T-cell (primary cell): ENCODE data around the gene ARRDC3. TPM values are rescaled to one million over a fixed set of nuclear protein-coding genes. Genes with fewer than 3 reads are reported as not detected.
A peak's percentile ranks its signal among the peaks of the same experiment; 100 is the strongest.

Source experiments
- ATAC-seq, 4 experiments: fragments of 200-7000 bp in 3 of 4; fragments of 150-1000 bp in 1 of 4; cut with Tn5 transposase; replicated peaks in 1 of 4; 1 replicate in 3 of 4; 2 replicates in 1 of 4; pipeline ENCODE4 v1.10.0; 2021; ENCODE audit warnings: moderate library complexity in 3 of 4, mild to moderate bottlenecking in 2 of 4, moderate number of reproducible peaks in 1 of 4
- CTCF ChIA-PET, 2 donors: fragments of 300-600 bp; sonication (Branson Sonifier 250); formaldehyde crosslinking; loops; one replicate each; lab custom pipeline; 2022; ENCODE audit warnings: antibody characterized with exemption in 2 of 2; lab: Charles Lee
- POLR2A ChIA-PET, 2 donors: fragments of 300-600 bp; sonication (Branson Sonifier 250); formaldehyde crosslinking; loops; one replicate each; lab custom pipeline; 2022; ENCODE audit warnings: antibody characterized with exemption in 2 of 2; lab: Charles Lee
- DNase-seq, 35 experiments: peaks; one replicate each; pipeline versions ENCODE4 v3.0.0 to v3.0.0-alpha.2; 2013 to 2023
- H3K27ac ChIP-seq: one replicate; pipeline ENCODE4 v1.5.1; 2013; ENCODE audit warnings: low read length
- H3K27me3 ChIP-seq, 2 experiments: replicated peaks in 1 of 2; 1 replicate in 1 of 2; 2 replicates in 1 of 2; pipeline versions ENCODE4 v1.6.1 to v1.7.0; 2013; ENCODE audit warnings: low read length in 1 of 2, mixed read lengths in 1 of 2; ENCODE audit not compliant: control insufficient read depth in 2 of 2, insufficient read depth in 2 of 2; ENCODE audit errors: extremely low read depth in 1 of 2
- H3K36me3 ChIP-seq, 2 donors: 1 replicate in 1 of 2; 2 replicates in 1 of 2; pipeline versions ENCODE4 v1.6.1 to v1.7.0; 2013; ENCODE audit warnings: low read length in 1 of 2; ENCODE audit not compliant: control insufficient read depth in 2 of 2, insufficient read depth in 1 of 2; ENCODE audit errors: extremely low read depth in 1 of 2
- H3K4me1 ChIP-seq, 2 experiments: 1 replicate in 1 of 2; 2 replicates in 1 of 2; pipeline versions ENCODE4 v1.6.1 to v1.7.0; 2013; ENCODE audit warnings: low read length in 2 of 2, mixed read lengths in 1 of 2; ENCODE audit not compliant: insufficient read depth in 2 of 2, control insufficient read depth in 1 of 2; ENCODE audit errors: extremely low read depth in 1 of 2
- H3K4me3 ChIP-seq, 2 donors: 1 replicate in 1 of 2; 2 replicates in 1 of 2; pipeline versions ENCODE4 v1.5.1 to v1.7.0; 2013; ENCODE audit warnings: mild to moderate bottlenecking in 2 of 2, low read length in 1 of 2, moderate library complexity in 1 of 2; ENCODE audit not compliant: control insufficient read depth in 1 of 2; ENCODE audit errors: extremely low read depth in 1 of 2
- H3K9me3 ChIP-seq: 2 replicates; pipeline ENCODE4 v1.7.0; 2013
- H3K27ac Mint-ChIP-seq, 2 donors: one replicate each; pipeline ENCODE4 v1.8.0; 2020 to 2021; ENCODE audit warnings: mild to moderate bottlenecking in 2 of 2, mixed read lengths in 2 of 2
- H3K27me3 Mint-ChIP-seq, 2 donors: one replicate each; pipeline ENCODE4 v1.8.0; 2021 to 2022; ENCODE audit warnings: mixed read lengths in 2 of 2
- H3K36me3 Mint-ChIP-seq: one replicate; pipeline ENCODE4 v1.8.0; 2021; ENCODE audit warnings: mixed read lengths
- H3K4me1 Mint-ChIP-seq, 3 donors: one replicate each; pipeline ENCODE4 v1.8.0; 2020 to 2022; ENCODE audit warnings: mixed read lengths in 3 of 3, mild to moderate bottlenecking in 1 of 3
- H3K4me3 Mint-ChIP-seq, 3 donors: one replicate each; pipeline ENCODE4 v1.8.0; 2020 to 2022; ENCODE audit warnings: mild to moderate bottlenecking in 3 of 3, mixed read lengths in 3 of 3, moderate library complexity in 3 of 3
- H3K9me3 Mint-ChIP-seq, 3 donors: one replicate each; pipeline ENCODE4 v1.8.0; 2020 to 2022; ENCODE audit warnings: mixed read lengths in 3 of 3
- WGBS: methylation state at CpG from one replicate; pipeline ENCODE4 v1.1.5; 2013; ENCODE audit warnings: missing lambda C conversion rate; ENCODE audit not compliant: insufficient coverage; 5-methylcytosine and 5-hydroxymethylcytosine counted together
- total RNA-seq, 35 experiments: library from RNA in 6 of 35; stranded (reverse) in 6 of 35; fragments of 120-200 nt in 1 of 35; gene quantifications; one replicate each; pipeline versions ENCODE4 v1.2.1 to v1.2.4 and lab custom pipeline; 2013 to 2026

ARRDC3 gene
- total RNA-seq, 5 donors from 2014 or later (not counting 1 experiment from before 2014, with no cell fraction given) = 107 to 219 (median 127) TPM

- H3K27ac Mint-ChIP-seq = peak overlapping the region in 1 of 2 donors; percentile 34
- ChIA-PET CTCF (interaction anchor here (1.3 to 5.6 kb wide), 2 partner anchors 15 kb away, joined by 3 to 36 read pairs; no protein-coding TSS in a partner anchor), POLR2A (interaction anchor here (1.0 to 2.9 kb wide), 4 partner anchors 9 to 14 kb away, joined by 3 to 14 read pairs (median 4); partner anchors contain the start of gene ARRDC3 (in 1 of the 2))
- Histone ChIP-seq H3K27me3 (no peaks in the 10 kb centered on the region), H3K27ac (no peak overlapping the region), H3K36me3 (peaks cover 3 to 55% of the 10 kb centered on the region in 2 donors), H3K4me3 (no peak overlapping the region), H3K9me3 (no peaks in the 10 kb centered on the region), H3K4me1 (no peaks in the 10 kb centered on the region)
- H3K27me3 Mint-ChIP-seq = no peaks in the 10 kb centered on the region
- no peak for DNase-seq
- H3K4me3 Mint-ChIP-seq = no peak overlapping the region
- no CpG with 5 or more reads among the region's 1 CpG for WGBS
- H3K4me1 Mint-ChIP-seq = peaks cover 30 to 45% (median 43%) of the 10 kb centered on the region in 3 donors
- H3K36me3 Mint-ChIP-seq = peaks cover 61% of the 10 kb centered on the region
- no peaks in the 10 kb centered on the region for H3K9me3 Mint-ChIP-seq
- no peak for ATAC-seq
Observed at GRCh38 chr5:91369480-91369879, 13.6 kb downstream of the ARRDC3 start.

GRCh38 chr5:91367908-91368648, 15.0 kb downstream of the ARRDC3 start:
- ChIA-PET POLR2A (no interaction called here), CTCF (interaction anchor here in 1 of 2 donors (5.6 kb wide), 1 partner anchor 17 kb away, joined by 36 read pairs; no protein-coding TSS in a partner anchor)
- no peaks in the 10 kb centered on the region for H3K9me3 ChIP-seq
- H3K4me1 ChIP-seq = no peaks in the 10 kb centered on the region
- H3K36me3 ChIP-seq = peaks cover 3 to 43% of the 10 kb centered on the region in 2 donors
- H3K27ac ChIP-seq = no peak overlapping the region
- H3K27me3 Mint-ChIP-seq = no peaks in the 10 kb centered on the region
- H3K36me3 Mint-ChIP-seq = peaks cover 52% of the 10 kb centered on the region
- peak in 2 of 4 experiments; percentile 17 to 23 for ATAC-seq
- H3K27ac Mint-ChIP-seq = peak overlapping the region; percentile 48 to 49
- no peaks in the 10 kb centered on the region for H3K9me3 Mint-ChIP-seq
- H3K4me3 Mint-ChIP-seq = no peak overlapping the region
- DNase-seq = no peak
- H3K4me3 ChIP-seq = no peak overlapping the region
- WGBS = 98% methylated on average over 4 of the region's 8 CpGs
- peaks cover 18 to 34% (median 33%) of the 10 kb centered on the region in 3 donors for H3K4me1 Mint-ChIP-seq
- H3K27me3 ChIP-seq = peaks cover 0 to 2% of the 10 kb centered on the region in 2 experiments

DNA sequence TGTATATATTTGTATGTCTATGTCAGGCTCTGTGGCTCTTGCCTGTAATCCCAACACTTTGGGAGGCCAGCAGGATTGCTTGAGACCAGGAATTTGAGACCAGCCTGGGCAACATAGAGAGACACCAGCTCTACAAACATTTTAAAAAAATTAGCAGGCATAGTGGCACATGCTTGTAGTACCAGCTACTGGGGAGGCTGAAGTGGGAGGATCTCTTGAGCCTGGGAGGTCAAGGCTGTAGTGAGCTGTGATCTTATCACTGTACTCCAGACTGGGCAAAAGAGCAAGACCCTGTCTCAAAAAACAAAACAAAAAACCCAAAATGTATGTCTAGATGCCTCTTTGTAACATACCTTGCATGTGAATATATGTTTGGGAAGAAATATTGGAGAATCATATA, 15.8 kb downstream of the ARRDC3 start:
- Mint-ChIP-seq H3K4me3 (no peak overlapping the region), H3K27ac (no peak overlapping the region), H3K27me3 (no peaks in the 10 kb centered on the region), H3K9me3 (no peaks in the 10 kb centered on the region), H3K4me1 (peaks cover 13 to 30% (median 30%) of the 10 kb centered on the region in 3 donors), H3K36me3 (peaks cover 47% of the 10 kb centered on the region)
- no peaks in the 10 kb centered on the region for H3K4me1 ChIP-seq
- POLR2A ChIA-PET = interaction anchor here in 1 of 2 donors (0.8 kb wide), 1 partner anchor 11 kb away, joined by 3 read pairs; no protein-coding TSS in a partner anchor
- no peak overlapping the region for H3K27ac ChIP-seq
- H3K9me3 ChIP-seq = no peaks in the 10 kb centered on the region
- CTCF ChIA-PET = interaction anchor here (0.7 to 1.4 kb wide), 4 partner anchors 11 to 52 kb away, joined by 3 to 5 read pairs (median 4); no protein-coding TSS in a partner anchor
- ATAC-seq = no peak
- peaks cover 3 to 37% of the 10 kb centered on the region in 2 donors for H3K36me3 ChIP-seq
- H3K27me3 ChIP-seq = peaks cover 0 to 2% of the 10 kb centered on the region in 2 experiments
- H3K4me3 ChIP-seq = no peak overlapping the region
- no peak for DNase-seq

DNA sequence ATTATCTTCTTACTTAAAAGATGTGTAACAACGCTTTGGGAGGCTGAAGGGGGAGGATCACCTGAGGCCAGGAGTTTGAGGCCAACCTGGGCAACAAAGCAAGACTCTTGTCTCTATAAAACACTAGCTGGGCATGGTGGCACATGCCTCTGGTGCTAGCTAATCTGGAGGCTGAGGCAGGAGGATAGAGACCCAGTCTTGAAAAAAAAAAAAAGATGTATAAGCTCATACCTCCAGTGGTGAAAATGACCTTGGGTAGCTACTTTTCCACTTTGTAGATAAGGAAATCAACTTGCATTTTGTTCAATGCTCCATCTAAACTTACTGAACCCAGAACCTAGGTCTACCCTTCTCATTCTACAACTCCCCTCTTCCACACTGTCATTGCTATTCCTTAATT, 16.6 kb downstream of the ARRDC3 start:
- WGBS = no CpG with 5 or more reads among the region's 1 CpG
- Histone ChIP-seq H3K4me3 (no peak overlapping the region), H3K27me3 (peaks cover 0 to 2% of the 10 kb centered on the region in 2 experiments), H3K27ac (no peak overlapping the region), H3K36me3 (peaks cover 3 to 30% of the 10 kb centered on the region in 2 donors), H3K4me1 (no peaks in the 10 kb centered on the region), H3K9me3 (no peaks in the 10 kb centered on the region)
- peaks cover 4% of the 10 kb centered on the region in 3 donors for H3K9me3 Mint-ChIP-seq
- no peak for DNase-seq
- no peaks in the 10 kb centered on the region for H3K27me3 Mint-ChIP-seq
- ChIA-PET CTCF (interaction anchor here (0.7 to 1.4 kb wide), 5 partner anchors 12 to 146 kb away, joined by 3 to 5 read pairs (median 4); no protein-coding TSS in a partner anchor), POLR2A (interaction anchor here in 1 of 2 donors (1.2 to 1.3 kb wide), 2 partner anchors 12 to 19 kb away, joined by 3 to 9 read pairs; no protein-coding TSS in a partner anchor)
- H3K4me1 Mint-ChIP-seq = peaks cover 16 to 27% (median 27%) of the 10 kb centered on the region in 3 donors
- H3K27ac Mint-ChIP-seq = no peak overlapping the region
- H3K4me3 Mint-ChIP-seq = no peak overlapping the region
- no peak for ATAC-seq
- peaks cover 39% of the 10 kb centered on the region for H3K36me3 Mint-ChIP-seq

DNA sequence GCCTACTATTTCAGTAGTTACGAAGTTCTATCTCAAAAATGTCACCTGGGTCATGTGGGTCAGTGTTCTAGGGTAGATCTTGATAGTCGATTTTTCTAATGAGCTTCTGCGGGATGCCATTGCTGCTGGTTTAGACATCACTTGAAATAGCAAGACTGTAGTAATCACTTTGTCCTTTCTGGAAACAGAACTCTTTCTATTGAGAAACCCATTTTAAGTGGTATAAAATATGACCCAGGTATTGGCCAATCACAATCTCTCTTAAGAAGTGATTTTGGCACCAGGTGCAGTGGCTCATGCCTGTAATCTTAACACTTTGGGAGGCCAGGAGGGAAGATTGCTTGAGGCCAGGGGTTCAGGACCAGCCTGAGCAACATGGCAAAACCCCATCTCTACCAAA, 17.6 kb downstream of the ARRDC3 start:
- Histone ChIP-seq H3K4me3 (no peak overlapping the region), H3K36me3 (peaks cover 3 to 19% of the 10 kb centered on the region in 2 donors), H3K9me3 (no peaks in the 10 kb centered on the region), H3K4me1 (no peaks in the 10 kb centered on the region), H3K27me3 (peaks cover 0 to 2% of the 10 kb centered on the region in 2 experiments), H3K27ac (no peak overlapping the region)
- POLR2A ChIA-PET = interaction anchor here (0.6 to 1.3 kb wide), 4 partner anchors 13 to 96 kb away, joined by 3 to 9 read pairs (median 4); no protein-coding TSS in a partner anchor
- Mint-ChIP-seq H3K4me3 (no peak overlapping the region), H3K27me3 (no peaks in the 10 kb centered on the region), H3K36me3 (peaks cover 32% of the 10 kb centered on the region), H3K27ac (no peak overlapping the region), H3K9me3 (peaks cover 10 to 13% (median 10%) of the 10 kb centered on the region in 3 donors), H3K4me1 (peaks cover 16 to 28% (median 26%) of the 10 kb centered on the region in 3 donors)
- no peak for DNase-seq
- no CpG with 5 or more reads among the region's 3 CpGs for WGBS
- no peak for ATAC-seq
- CTCF ChIA-PET = interaction anchor here in 1 of 2 donors (0.7 to 1.1 kb wide), 2 partner anchors 25 to 145 kb away, joined by 3 to 4 read pairs; no protein-coding TSS in a partner anchor

GRCh38 chr5:91362935-91363334, 20.2 kb downstream of the ARRDC3 start:
- peaks cover 10 to 13% (median 10%) of the 10 kb centered on the region in 3 donors for H3K9me3 Mint-ChIP-seq
- DNase-seq = no peak
- no peaks in the 10 kb centered on the region for H3K27me3 Mint-ChIP-seq
- CTCF ChIA-PET = interaction anchor here (0.8 to 1.1 kb wide), 2 partner anchors 20 to 22 kb away, joined by 3 read pairs; partner anchors contain the start of gene ARRDC3 (in 1 of the 2)
- no peak overlapping the region for H3K27ac Mint-ChIP-seq
- H3K36me3 Mint-ChIP-seq = peaks cover 14% of the 10 kb centered on the region
- H3K36me3 ChIP-seq = peaks cover 1 to 3% of the 10 kb centered on the region in 2 donors
- H3K4me1 ChIP-seq = no peaks in the 10 kb centered on the region
- WGBS = no CpG with 5 or more reads among the region's 1 CpG
- no peaks in the 10 kb centered on the region for H3K9me3 ChIP-seq
- H3K4me3 ChIP-seq = no peak overlapping the region
- H3K27me3 ChIP-seq = peaks cover 0 to 5% of the 10 kb centered on the region in 2 experiments
- H3K4me1 Mint-ChIP-seq = peaks cover 10 to 14% (median 12%) of the 10 kb centered on the region in 3 donors
- H3K27ac ChIP-seq = no peak overlapping the region
- ATAC-seq = no peak
- H3K4me3 Mint-ChIP-seq = no peak overlapping the region
- POLR2A ChIA-PET = no interaction called here
